Islet of Langerhans (tissue), 1 donor: ENCODE results near the gene EPN1.
A peak's percentile ranks its signal among the peaks of the same experiment; 100 is the strongest.

ENCODE experiments used
- FAIRE-seq: peaks from one replicate; lab custom pipeline; 2011; peaks lifted over from hg19 to GRCh38; lab: Jason Lieb, UNC

EPN1 gene

GRCh38 chr19:55646889-55647731, 27.9 kb upstream of the EPN1 start:
- FAIRE-seq = no peak

- no peak for FAIRE-seq
Measured at GRCh38 chr19:55647732-55648584, 27.1 kb upstream of the EPN1 start, which contains the start of gene CCDC106. CCDC106 (plus strand) TSS chr19:55648212; CDS start chr19:55649047, 835 bp downstream.

- FAIRE-seq = no peak
Measured at GRCh38 chr19:55648585-55649267, 26.3 kb upstream of the EPN1 start.

GRCh38 chr19:55649268-55650125, 25.5 kb upstream of the EPN1 start:
- no peak for FAIRE-seq

GRCh38 chr19:55650126-55650557, 24.9 kb upstream of the EPN1 start:
- FAIRE-seq = no peak

GRCh38 chr19:55650602-55651230, 24.3 kb upstream of the EPN1 start:
- no peak for FAIRE-seq

GRCh38 chr19:55651236-55651635, 23.8 kb upstream of the EPN1 start:
- no peak for FAIRE-seq

- FAIRE-seq = no peak
Measured at GRCh38 chr19:55652311-55653128, 22.5 kb upstream of the EPN1 start.

GRCh38 chr19:55653651-55654322, 21.2 kb upstream of the EPN1 start:
- peak; percentile 66 for FAIRE-seq

GRCh38 chr19:55654323-55654867, 20.6 kb upstream of the EPN1 start:
- peak; percentile 70 for FAIRE-seq

GRCh38 chr19:55654868-55655647, 20.0 kb upstream of the EPN1 start, which contains the start of gene U2AF2:
U2AF2 (plus strand) TSS chr19:55655035; CDS start chr19:55655105, 70 bp downstream.
- no peak for FAIRE-seq

- FAIRE-seq = no peak
Measured at GRCh38 chr19:55655648-55656040, 19.4 kb upstream of the EPN1 start.

GRCh38 chr19:55656552-55656951, 18.5 kb upstream of the EPN1 start:
- no peak for FAIRE-seq

- no peak for FAIRE-seq
Measured at GRCh38 chr19:55656988-55657747, 17.9 kb upstream of the EPN1 start.

- FAIRE-seq = no peak
Measured at GRCh38 chr19:55658846-55659459, 16.1 kb upstream of the EPN1 start.

GRCh38 chr19:55659822-55660221, 15.2 kb upstream of the EPN1 start:
- FAIRE-seq = no peak

GRCh38 chr19:55660404-55660803, 14.6 kb upstream of the EPN1 start:
- FAIRE-seq = no peak
